ENCODE results near the gene TNFRSF14. TPM values are rescaled to one million over a fixed set of nuclear protein-coding genes. Genes with fewer than 3 reads are reported as not detected.

TNFRSF14 gene
- total RNA-seq, 1 donor from 2014 or later, result 0.36 TPM

DNA sequence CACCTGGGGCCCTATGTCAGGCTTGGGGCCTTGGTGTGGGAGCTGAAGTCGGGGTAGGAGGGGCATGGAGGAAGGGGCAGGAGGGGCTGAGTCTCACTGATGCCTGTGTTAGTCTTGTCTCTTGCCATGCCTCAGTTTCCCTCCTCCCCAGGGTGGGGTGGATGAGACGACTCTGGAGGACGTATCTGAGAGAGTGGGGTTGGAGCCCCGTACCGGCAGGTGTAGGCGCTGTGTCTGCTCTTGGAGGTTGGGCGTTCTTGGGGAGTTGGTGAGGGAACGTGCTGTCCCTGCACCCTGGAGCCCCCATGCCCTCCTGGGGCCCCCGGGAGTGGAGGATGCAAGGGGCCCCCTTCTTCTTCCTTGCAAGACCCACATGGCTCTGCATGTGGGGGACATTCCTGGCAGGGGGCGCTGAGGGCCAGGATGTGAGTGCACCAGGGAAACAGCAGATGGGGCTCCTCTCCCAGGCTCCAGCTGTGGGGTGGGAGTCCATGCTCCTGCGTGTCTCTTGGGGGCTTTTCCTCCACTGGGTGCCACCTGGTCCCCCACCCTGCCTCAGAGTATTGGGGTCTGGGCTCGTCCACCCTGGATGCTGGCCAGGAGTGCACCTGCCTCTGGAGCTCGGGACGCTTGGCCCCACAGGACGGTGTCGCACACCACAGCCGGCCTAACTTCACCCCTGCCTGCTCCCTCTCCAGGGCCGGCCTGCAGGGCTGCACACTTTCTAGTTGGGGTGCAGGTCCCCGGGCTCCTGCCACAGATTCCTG lies 1.4 kb upstream of the TNFRSF14 start:
- Histone ChIP-seq H3K4me1 (ENCODE audit: insufficient read depth, low read length) (peaks cover 9% of the 10 kb centered on the region), H3K36me3 (ENCODE audit: insufficient read depth, low read length) (no peaks in the 10 kb centered on the region), H3K4me3 (ENCODE audit: insufficient read depth, low read depth, low read length) (no peak overlapping the region), H2AFZ (ENCODE audit: low read depth, low read length) (no peak overlapping the region), H3K4me2 (ENCODE audit: low read length) (no peak overlapping the region), H3K27me3 (ENCODE audit: insufficient read depth, low read length) (no peaks in the 10 kb centered on the region), H3K27ac (ENCODE audit: low read depth, low read length) (no peak overlapping the region), H4K20me1 (ENCODE audit: insufficient read depth, low read length) (no peaks in the 10 kb centered on the region), H3K9me3 (ENCODE audit: insufficient read depth, low read depth, low read length) (no peaks in the 10 kb centered on the region), H3K79me2 (ENCODE audit: insufficient read depth, low read length) (no peaks in the 10 kb centered on the region), H3K9ac (ENCODE audit: low read length) (no peak overlapping the region)
- Mint-ChIP-seq H3K27ac (ENCODE audit: unreplicated experiment) (no peak overlapping the region), H3K9me3 (ENCODE audit: unreplicated experiment) (no peaks in the 10 kb centered on the region), H3K4me1 (ENCODE audit: low read depth, unreplicated experiment) (no peaks in the 10 kb centered on the region), H3K4me3 (ENCODE audit: unreplicated experiment) (no peak overlapping the region), H3K36me3 (ENCODE audit: low read depth, unreplicated experiment) (no peaks in the 10 kb centered on the region), H3K27me3 (ENCODE audit: low read depth, unreplicated experiment) (peaks cover 17% of the 10 kb centered on the region)
- DNase-seq (ENCODE audit: low read depth) (no peak), FAIRE-seq (no peak)
- TF ChIP-seq, protein P1, sequence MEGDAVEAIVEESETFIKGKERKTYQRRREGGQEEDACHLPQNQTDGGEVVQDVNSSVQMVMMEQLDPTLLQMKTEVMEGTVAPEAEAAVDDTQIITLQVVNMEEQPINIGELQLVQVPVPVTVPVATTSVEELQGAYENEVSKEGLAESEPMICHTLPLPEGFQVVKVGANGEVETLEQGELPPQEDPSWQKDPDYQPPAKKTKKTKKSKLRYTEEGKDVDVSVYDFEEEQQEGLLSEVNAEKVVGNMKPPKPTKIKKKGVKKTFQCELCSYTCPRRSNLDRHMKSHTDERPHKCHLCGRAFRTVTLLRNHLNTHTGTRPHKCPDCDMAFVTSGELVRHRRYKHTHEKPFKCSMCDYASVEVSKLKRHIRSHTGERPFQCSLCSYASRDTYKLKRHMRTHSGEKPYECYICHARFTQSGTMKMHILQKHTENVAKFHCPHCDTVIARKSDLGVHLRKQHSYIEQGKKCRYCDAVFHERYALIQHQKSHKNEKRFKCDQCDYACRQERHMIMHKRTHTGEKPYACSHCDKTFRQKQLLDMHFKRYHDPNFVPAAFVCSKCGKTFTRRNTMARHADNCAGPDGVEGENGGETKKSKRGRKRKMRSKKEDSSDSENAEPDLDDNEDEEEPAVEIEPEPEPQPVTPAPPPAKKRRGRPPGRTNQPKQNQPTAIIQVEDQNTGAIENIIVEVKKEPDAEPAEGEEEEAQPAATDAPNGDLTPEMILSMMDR (IDR thresholded peaks at IDR 0.05; ENCODE audit: insufficient read depth, low read depth, low read length), result no peak
- TF ChIP-seq EZH2 (IDR thresholded peaks at IDR 0.05; ENCODE audit: insufficient read depth, low read length), result no peak

DNA sequence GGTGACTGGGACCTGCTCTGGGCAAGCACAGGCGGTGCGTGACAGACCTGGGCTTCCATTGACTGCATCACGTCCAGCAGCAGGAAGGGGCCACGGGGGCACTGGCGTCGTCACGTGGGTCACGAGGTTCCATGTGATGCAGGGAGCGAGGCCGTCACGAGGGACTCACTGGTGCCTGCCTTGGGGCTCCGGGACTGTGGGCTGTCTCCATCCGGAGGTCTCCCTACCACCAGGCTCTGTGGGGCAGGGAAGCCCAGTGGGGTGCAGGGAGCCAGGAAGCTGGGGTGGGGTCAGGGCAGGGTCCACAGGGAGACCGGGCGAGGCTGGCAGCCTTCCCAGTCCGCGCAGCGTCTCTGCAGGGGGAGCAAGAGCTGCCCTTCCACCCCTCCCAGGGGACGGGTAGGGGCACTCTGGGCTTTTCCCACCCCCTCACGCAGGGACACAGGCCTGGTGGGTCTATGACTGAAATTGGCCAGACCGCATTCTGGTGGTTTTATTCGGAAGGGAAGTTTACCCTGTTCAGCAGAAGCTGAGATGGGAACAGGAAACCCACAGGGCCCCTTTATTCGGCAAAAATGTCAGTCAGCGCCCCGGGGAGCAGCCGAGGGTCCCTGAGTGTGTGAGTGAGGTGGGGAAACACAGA lies 416 bp upstream of the TNFRSF14 start:
- no peaks in the 10 kb centered on the region for H4K20me1 ChIP-seq (ENCODE audit: insufficient read depth, low read length)
- H3K27ac Mint-ChIP-seq (ENCODE audit: unreplicated experiment), result no peak overlapping the region
- no peaks in the 10 kb centered on the region for H3K4me1 Mint-ChIP-seq (ENCODE audit: low read depth, unreplicated experiment)
- H3K4me2 ChIP-seq (ENCODE audit: low read length), result peak overlapping the region; percentile 92
- no peak for TF ChIP-seq EZH2 (IDR thresholded peaks at IDR 0.05; ENCODE audit: insufficient read depth, low read length)
- TF ChIP-seq, protein P1 (IDR thresholded peaks at IDR 0.05; ENCODE audit: insufficient read depth, low read depth, low read length), result no peak
- H3K4me3 ChIP-seq (ENCODE audit: insufficient read depth, low read depth, low read length), result no peak overlapping the region
- no peaks in the 10 kb centered on the region for H3K9me3 Mint-ChIP-seq (ENCODE audit: unreplicated experiment)
- H3K27me3 Mint-ChIP-seq (ENCODE audit: low read depth, unreplicated experiment), result peaks cover 18% of the 10 kb centered on the region
- peak overlapping the region; percentile 98 for H2AFZ ChIP-seq (ENCODE audit: low read depth, low read length)
- DNase-seq (ENCODE audit: low read depth), result no peak
- H3K9me3 ChIP-seq (ENCODE audit: insufficient read depth, low read depth, low read length), result no peaks in the 10 kb centered on the region
- FAIRE-seq, result no peak
- no peaks in the 10 kb centered on the region for H3K36me3 Mint-ChIP-seq (ENCODE audit: low read depth, unreplicated experiment)
- peaks cover 9% of the 10 kb centered on the region for H3K4me1 ChIP-seq (ENCODE audit: insufficient read depth, low read length)
- H3K9ac ChIP-seq (ENCODE audit: low read length), result peak overlapping the region; percentile 66
- H3K79me2 ChIP-seq (ENCODE audit: insufficient read depth, low read length), result no peaks in the 10 kb centered on the region
- no peaks in the 10 kb centered on the region for H3K27me3 ChIP-seq (ENCODE audit: insufficient read depth, low read length)
- H3K27ac ChIP-seq (ENCODE audit: low read depth, low read length), result no peak overlapping the region
- no peaks in the 10 kb centered on the region for H3K36me3 ChIP-seq (ENCODE audit: insufficient read depth, low read length)
- H3K4me3 Mint-ChIP-seq (ENCODE audit: unreplicated experiment), result no peak overlapping the region
